Ovary (tissue), 3 donors: Measurements from ENCODE around the gene G3BP1.

Source experiments
- POLR2A ChIP-seq: fragments of 450-650 bp; IDR thresholded peaks from one replicate; pipeline ENCODE4 v1.6.1; 2017; ENCODE audit warnings: antibody characterized with exemption, mild to moderate bottlenecking, moderate library complexity
- TF ChIP-seq, protein P1 (sequence below), 3 donors: fragments of 450-650 bp in 2 of 3; fragments of 200-600 bp in 1 of 3; IDR thresholded peaks; one replicate each; pipeline versions ENCODE4 v1.5.1 to v1.8.0; 2016 to 2022; ENCODE audit warnings: antibody characterized with exemption in 3 of 3, mild to moderate bottlenecking in 1 of 3
- donor health status: DM: no; HTN: no; CAD: no.

DNA sequence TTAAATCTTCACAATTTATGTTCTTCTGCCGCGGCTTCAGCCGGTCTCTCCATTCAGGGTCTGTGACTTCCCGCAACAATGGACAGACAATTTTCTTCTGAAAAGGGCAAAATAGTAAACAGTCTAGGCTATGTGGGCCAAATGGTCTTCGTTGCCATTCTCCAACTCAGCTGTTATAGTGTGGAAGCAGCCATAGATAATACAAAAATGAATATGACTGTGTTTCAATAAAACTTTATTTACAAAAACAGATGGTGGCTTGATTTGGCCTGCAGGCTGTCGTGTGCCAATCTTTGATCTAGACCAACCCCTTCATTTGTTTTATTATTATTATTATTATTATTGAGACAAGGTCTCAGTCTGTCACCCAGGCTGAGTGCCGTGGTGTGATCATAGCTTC is 41.4 kb upstream of the G3BP1 start:
- TF ChIP-seq, protein P1, sequence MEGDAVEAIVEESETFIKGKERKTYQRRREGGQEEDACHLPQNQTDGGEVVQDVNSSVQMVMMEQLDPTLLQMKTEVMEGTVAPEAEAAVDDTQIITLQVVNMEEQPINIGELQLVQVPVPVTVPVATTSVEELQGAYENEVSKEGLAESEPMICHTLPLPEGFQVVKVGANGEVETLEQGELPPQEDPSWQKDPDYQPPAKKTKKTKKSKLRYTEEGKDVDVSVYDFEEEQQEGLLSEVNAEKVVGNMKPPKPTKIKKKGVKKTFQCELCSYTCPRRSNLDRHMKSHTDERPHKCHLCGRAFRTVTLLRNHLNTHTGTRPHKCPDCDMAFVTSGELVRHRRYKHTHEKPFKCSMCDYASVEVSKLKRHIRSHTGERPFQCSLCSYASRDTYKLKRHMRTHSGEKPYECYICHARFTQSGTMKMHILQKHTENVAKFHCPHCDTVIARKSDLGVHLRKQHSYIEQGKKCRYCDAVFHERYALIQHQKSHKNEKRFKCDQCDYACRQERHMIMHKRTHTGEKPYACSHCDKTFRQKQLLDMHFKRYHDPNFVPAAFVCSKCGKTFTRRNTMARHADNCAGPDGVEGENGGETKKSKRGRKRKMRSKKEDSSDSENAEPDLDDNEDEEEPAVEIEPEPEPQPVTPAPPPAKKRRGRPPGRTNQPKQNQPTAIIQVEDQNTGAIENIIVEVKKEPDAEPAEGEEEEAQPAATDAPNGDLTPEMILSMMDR (IDR thresholded peaks at IDR 0.05), result no peak
- TF ChIP-seq POLR2A, result no peak
